Activated T-cell treated with anti-CD3 and anti-CD28 coated beads, Interleukin-2, amount 50 U/mL, for 1 hour (primary cell): ENCODE measurements around the gene SLC24A4.

Source experiments
- DNase-seq: peaks from one replicate; pipeline ENCODE4 v3.0.0-alpha.2; 2020

Gene SLC24A4, protein sequence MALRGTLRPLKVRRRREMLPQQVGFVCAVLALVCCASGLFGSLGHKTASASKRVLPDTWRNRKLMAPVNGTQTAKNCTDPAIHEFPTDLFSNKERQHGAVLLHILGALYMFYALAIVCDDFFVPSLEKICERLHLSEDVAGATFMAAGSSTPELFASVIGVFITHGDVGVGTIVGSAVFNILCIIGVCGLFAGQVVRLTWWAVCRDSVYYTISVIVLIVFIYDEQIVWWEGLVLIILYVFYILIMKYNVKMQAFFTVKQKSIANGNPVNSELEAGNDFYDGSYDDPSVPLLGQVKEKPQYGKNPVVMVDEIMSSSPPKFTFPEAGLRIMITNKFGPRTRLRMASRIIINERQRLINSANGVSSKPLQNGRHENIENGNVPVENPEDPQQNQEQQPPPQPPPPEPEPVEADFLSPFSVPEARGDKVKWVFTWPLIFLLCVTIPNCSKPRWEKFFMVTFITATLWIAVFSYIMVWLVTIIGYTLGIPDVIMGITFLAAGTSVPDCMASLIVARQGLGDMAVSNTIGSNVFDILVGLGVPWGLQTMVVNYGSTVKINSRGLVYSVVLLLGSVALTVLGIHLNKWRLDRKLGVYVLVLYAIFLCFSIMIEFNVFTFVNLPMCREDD

GRCh38 chr14:92323011-92323915 is at the start of gene SLC24A4:
SLC24A4 (plus strand) TSS chr14:92323165; CDS start chr14:92323831, 666 bp downstream.
- no peak for DNase-seq

- no peak for DNase-seq
Observed at GRCh38 chr14:92273166-92273565, 49.8 kb upstream of the SLC24A4 start.

- no peak for DNase-seq
Observed at GRCh38 chr14:92274055-92274454, 48.9 kb upstream of the SLC24A4 start.

DNA sequence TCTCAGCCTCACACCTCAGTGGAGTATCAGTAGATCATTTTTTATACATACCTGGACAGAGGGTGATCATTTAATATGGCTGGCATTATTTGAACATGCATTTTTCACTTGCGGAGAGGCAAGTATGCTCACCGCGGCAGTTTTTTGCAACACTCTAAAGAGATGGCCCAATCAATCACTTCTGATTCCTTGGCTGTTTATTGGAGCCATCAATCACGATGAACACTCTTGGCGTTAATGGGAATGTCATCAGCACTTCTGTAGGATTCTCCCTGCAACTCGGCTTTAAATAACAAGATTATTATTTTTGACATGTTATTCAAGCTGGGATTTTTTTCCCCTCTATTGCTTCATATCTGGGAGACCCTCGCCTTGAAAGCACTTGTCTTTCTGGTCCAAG is 46.9 kb upstream of the SLC24A4 start:
- no peak for DNase-seq

DNA sequence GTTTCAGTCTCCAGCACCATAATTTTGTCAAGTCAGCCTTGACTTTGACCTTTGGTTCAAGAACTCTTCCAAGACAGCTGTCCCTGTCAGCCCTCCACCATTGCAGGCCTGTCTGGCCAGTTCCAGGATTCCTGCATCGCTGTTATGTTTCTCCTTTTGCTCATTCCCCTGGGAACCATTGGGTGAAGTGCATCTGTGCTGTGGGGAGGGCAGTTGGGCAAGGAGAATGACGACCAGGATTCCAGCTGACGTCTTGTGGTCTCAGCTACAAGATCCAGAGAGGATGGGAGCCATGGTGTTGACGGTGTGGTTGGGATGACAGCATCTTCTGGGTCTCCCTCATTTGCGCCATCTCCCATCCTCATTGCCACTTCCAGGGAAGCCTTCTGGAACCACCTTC is 45.9 kb upstream of the SLC24A4 start:
- DNase-seq: no peak

DNA sequence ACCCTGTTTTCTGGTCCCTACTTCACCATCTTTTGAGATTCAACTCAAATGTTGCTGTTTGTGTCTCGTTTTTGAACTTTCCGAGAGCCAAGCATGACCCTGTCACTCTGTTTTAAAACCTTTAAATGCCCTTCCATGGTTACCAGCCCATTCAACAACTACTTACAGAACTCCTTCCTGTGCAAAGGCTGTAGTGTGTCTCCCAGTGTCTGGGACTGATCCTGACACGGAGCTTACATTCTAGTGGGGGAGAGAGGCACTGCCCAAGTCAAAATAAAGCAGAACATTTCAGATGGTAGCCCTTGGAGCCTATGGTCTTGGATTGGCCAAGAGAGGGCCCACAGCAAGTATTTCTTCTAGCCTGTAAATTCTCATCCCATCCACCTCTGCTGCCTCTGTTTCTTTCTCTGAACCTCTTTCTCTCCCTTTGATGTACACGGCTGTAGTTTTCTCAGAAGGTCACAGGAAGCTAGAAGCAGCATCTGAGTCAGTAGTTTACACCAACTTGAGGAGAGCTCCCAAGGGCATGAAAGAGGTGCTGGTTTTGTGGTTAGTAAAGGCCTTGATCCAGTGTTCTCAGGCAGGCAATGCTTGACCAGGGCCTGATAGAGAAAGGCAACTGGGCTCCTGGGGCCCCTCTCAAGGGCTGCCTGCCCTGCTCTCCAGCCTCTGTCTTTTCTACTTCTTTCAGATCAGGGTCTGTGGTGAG is 42.3 kb upstream of the SLC24A4 start:
- no peak for DNase-seq

GRCh38 chr14:92282669-92283068 is 40.3 kb upstream of the SLC24A4 start:
- DNase-seq: no peak

GRCh38 chr14:92285311-92285710 is 37.7 kb upstream of the SLC24A4 start:
- DNase-seq: no peak

DNA sequence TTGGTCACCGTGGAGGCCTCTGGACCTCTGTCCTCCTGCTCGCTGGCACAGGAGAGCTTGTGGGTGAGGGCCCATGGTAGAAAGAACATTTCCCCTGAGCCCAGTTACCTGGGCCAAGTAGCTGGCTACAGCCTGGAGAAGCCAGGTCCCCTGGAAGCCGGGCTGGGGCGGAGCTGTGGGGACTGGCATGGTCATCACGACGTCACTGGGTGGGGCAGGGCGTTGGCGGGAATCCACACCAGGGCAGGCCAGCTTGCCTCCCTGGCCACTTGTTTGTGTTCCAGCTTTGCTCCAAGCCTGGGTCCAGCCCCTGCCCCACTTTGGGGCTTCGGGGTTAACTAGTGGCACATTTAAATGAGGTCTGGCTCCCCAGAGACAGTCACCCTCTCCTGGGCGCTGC is 35.0 kb upstream of the SLC24A4 start:
- no peak for DNase-seq

GRCh38 chr14:92288994-92289660 is 33.8 kb upstream of the SLC24A4 start:
- no peak for DNase-seq

DNA sequence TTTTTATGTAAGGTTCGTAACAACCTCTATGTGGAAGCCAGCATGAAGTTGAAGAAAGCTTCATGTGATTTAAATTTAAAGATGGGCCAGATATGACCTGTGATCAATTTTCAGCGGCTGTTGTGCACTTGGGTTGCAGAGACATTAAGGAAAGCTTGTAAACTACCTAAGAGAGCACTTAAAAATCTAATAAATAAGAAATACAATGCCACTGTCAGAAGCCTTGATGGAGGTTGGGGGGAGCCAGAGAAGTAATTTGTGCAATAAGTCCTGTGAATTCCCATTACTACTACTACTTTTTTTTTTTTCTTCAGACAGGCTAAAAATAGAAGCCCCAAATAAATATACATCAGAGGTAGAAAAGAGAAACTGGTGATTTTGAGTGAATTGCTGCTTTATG is 30.3 kb upstream of the SLC24A4 start:
- no peak for DNase-seq

DNA sequence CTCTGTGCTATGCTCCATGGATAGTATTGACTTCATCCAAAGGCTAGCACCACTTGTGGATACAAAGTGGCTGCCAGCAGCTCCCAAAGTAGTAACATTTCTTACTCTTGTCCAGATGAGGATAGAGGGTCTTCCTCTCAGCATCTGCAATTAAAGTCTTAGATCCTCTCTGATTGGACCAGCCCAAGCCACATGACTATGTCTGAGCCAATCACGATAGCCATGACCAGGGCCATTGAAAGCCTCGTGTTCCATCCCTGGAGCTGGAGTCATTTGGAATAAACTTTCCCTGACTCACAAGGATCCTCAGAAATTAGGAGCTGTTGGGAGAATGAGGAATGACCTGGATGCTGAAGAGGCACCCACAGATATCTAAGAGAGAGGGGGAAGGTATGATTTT is 28.5 kb upstream of the SLC24A4 start:
- no peak for DNase-seq

- DNase-seq: no peak
Observed at GRCh38 chr14:92297818-92298595, 25.0 kb upstream of the SLC24A4 start.

- no peak for DNase-seq
Observed at GRCh38 chr14:92302481-92302880, 20.5 kb upstream of the SLC24A4 start.

DNA sequence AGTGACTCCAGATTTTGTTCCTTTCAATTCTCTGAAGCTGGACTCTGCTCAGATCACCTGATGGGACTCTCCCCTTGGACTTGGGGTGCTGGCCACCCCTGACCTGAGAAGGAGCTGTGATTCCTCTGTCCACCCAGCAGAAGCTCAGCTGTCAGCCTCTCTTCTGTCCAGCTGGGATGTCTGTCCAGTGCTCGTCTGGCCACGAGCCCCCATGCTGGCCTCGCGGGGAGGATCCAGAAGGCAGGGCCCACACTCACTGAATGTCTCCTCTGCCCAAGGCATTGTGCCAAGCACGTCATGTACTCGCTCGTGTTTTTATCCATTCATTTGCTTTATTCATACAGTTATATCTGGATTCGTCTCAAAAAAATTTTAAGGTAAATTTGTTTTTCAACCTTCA is 14.2 kb upstream of the SLC24A4 start:
- no peak for DNase-seq

- no peak for DNase-seq
Observed at GRCh38 chr14:92309968-92310530, 12.9 kb upstream of the SLC24A4 start.

DNA sequence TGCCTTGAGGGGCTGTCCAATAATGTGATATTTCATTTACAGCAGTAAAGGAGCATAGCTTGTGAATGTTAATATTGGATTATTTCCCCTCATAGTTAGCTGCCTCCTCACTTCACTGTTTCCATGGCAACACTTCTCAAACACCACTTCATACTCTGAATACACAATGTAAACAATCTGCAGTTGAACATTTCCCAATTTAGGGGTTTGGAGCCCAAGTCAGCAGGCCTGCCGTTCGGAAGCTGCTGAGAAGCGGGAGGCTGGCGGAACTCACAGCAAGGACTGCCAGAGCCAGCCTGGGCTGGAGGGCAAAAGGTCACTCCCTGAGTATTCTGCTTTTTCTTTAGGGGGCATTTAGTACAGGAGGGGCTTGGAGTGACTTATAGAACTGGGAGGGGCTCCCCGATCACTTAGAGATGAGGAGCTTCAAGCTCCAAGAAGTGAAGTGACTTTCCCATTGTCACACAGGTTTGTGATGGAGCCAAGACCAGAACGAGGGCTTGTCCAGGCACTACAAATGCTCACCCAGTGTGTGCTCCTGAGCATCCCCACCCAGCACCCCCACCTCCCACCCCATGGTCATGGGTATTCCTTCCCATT is 12.1 kb upstream of the SLC24A4 start:
- DNase-seq: no peak

DNA sequence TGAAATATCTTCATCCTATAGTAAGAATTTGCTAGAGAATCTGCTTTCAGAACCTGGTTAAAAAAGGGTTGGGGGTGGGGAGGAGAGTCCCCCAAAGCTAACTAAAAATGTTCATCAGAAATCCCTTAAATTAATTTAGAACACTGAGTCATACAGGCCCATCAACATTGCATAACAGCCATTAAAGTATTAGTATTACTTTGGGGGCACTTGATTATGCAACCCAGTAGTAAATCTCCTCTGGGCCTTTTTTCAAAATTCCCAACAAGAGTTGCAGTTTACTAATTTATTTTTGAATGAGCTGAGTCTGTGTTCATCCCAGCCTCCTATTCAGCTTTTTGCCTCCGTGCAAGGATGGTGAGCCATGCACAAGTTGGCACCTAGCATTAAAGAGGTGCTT is 8.8 kb upstream of the SLC24A4 start:
- DNase-seq: no peak

DNA sequence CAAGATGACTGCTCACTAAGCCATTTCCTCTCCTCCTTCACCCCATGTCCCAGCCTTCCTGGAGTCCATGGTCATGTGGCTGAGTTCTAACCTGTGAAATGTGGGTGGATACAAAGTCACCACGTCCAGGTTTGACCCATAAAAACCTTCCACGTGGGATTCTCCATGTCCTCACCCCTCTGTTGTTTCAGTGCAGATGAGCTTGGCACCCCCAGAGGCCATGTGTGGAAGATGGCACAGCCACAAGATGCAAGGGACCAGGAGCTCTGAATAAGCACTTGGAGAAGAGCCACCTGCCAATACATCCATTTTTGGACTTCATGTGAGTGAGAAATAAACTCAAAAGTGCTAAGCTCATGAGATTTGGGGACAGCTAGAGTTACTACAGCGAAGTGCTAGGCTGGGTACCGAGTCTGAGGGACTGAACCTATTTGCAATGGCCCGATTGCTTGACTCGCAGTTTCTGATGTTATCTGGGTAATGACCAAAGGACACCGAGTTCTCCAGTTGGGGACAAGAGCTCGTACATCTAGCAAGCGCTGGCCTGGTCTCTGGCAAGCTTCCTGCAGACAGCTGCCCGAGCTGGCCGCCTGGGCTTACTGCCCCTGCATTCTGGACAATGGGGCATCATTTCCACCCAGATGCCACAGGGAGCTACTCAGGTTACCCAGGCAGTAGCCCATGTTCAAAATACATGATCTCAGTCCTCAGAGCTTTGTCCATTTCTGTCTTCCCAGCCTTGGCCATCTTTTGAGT is 7.7 kb upstream of the SLC24A4 start:
- no peak for DNase-seq

GRCh38 chr14:92316176-92316575 is 6.8 kb upstream of the SLC24A4 start:
- DNase-seq: no peak
